ENCODE data around the gene ANKRD24.

DNA sequence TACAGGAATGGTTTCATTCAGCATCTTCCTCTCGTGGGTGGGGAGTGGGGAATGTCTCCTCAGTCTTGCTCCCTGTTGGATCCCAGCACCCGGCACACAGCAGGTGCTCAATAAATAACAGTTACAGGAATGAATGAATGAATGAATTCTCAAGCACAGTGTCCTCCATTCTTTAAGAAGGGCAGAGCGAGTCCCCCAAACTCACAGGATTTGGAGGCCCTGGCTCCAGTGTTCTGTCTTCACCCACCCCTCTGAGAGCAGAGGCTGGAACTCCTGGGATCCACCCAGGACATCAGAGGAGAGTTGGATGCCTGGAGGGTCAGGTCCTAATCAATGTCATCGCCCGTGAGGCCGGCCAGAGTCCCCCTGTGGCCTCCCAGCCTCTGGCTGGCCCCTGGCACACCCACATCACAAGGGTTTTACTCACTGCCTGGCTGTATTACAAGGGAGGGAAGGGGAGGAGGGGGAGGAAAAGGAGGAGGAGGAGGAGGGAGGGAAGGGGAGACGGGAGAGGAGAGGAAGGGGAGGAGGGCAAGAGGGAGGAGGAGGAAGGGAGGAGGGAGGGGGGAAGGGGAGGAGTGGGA lies 37.7 kb upstream of the ANKRD24 start:
- TF ChIP-seq EZH2phosphoT487 (IDR thresholded peaks at IDR 0.05; ENCODE audit: borderline replicate concordance, low read length) = no peak
- no peak for TF ChIP-seq CTCF (conservative IDR thresholded peaks at IDR 0.05; ENCODE audit: low read depth, low read length)
